ENCODE results near the gene ITGB2. TPM values are rescaled to one million over a fixed set of nuclear protein-coding genes. Genes with fewer than 3 reads are reported as not detected.

Gene ITGB2
- total and polyA plus RNA-seq, 2 donors (not counting 1 experiment from before 2014, with no cell fraction given), result 0.05 TPM; not detected in 1

DNA sequence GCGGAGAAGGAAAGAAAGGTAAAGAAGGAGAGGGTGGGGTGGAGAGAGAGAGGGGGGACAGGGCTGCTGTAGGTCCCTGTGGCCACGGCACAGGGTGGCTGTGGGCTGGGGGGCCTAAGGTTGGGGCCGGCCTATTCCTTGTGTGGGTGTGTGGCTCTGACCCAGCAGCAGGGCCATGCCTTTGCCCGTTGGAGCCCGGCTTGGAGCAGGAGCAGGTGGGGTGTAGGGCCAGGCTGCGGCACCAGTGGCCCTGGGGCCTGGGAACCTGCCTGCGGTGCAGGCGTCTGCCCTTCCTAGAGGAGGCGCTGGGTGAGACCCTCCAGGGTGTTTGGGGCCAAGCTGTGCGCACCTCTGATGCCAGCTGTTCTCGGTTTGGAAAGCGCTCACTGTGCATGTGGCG is 83.2 kb downstream of the ITGB2 start:
- Histone ChIP-seq H2AFZ (ENCODE audit: low read length) (no peak overlapping the region), H3K9me3 (ENCODE audit: control insufficient read depth, insufficient read depth, low read depth, low read length) (no peaks in the 10 kb centered on the region), H3K36me3 (ENCODE audit: control insufficient read depth, insufficient read depth, low read length) (no peaks in the 10 kb centered on the region), H3K27ac (ENCODE audit: insufficient read depth, low read length) (no peak overlapping the region), H3K4me1 (ENCODE audit: control insufficient read depth, extremely low read depth, insufficient read depth, low read length) (no peaks in the 10 kb centered on the region), H3K4me3 (replicated peaks in 1 of 4; ENCODE audit: control extremely low read depth in 1 of 4, insufficient read depth in 1 of 4, low read depth in 3 of 4, low read length in 4 of 4) (no peak overlapping the region), H3K27me3 (ENCODE audit: control insufficient read depth, insufficient read depth, low read length) (no peaks in the 10 kb centered on the region), H3K4me2 (ENCODE audit: extremely low read depth, insufficient read depth, low read length) (no peak overlapping the region), H3K79me2 (ENCODE audit: control insufficient read depth, insufficient read depth, low read length) (no peaks in the 10 kb centered on the region), H3K9ac (ENCODE audit: insufficient read depth, low read length) (no peak overlapping the region), H4K20me1 (ENCODE audit: control insufficient read depth, extremely low read depth, insufficient read depth, low read length) (no peaks in the 10 kb centered on the region)
- no peak for DNase-seq (ENCODE audit: low read depth in 2 of 2)
- TF ChIP-seq CTCF (conservative IDR thresholded peaks at IDR 0.05 in 1 of 2, IDR thresholded peaks at IDR 0.05 in 1 of 2; ENCODE audit: low read depth in 1 of 2, low read length in 2 of 2) (no peak), EZH2 (IDR thresholded peaks at IDR 0.05; ENCODE audit: low read length, missing control alignments) (no peak)

DNA sequence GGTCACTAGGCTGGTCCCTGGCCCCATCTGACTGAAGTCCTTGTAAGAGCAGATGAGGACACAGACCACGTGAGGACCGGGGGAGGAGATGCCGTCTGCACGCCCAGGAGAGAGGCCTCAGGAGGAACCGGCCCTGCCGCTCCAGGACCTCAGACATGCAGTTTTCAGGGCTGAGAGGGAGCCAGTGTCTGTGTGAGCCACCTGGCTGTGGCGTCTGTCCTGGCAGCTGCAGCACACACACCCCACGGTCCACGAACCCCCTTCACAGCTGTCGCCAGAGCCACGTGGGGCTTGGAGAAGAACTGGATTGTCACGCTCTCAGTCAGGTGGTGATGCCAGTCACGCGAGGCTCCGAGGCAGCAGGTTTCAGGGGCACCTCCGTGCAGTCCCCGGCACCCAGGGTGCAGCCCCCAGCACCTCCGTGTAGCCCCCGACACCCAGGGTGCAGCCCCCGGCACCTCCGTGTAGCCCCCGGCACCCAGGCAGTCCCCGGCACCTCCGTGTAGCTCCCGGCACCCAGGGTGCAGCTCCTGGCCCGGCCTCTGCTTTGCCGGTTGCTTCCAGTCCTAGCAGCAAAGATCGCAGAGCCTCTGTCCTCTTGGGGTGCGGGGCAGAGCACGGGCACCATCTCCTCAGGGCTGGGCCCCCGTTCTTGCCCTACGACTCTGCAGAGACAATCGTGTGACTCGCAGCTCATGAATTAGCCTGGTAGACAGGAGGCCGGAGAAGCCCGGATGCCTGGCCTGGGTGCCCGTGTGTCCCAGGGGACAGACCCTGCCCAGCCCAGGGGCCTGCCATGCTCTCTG is 83.8 kb downstream of the ITGB2 start:
- no peak overlapping the region for H2AFZ ChIP-seq (ENCODE audit: low read length)
- H3K4me3 ChIP-seq (replicated peaks in 1 of 4; ENCODE audit: control extremely low read depth in 1 of 4, insufficient read depth in 1 of 4, low read depth in 3 of 4, low read length in 4 of 4), result no peak overlapping the region
- H3K4me1 ChIP-seq (ENCODE audit: control insufficient read depth, extremely low read depth, insufficient read depth, low read length), result no peaks in the 10 kb centered on the region
- H3K4me2 ChIP-seq (ENCODE audit: extremely low read depth, insufficient read depth, low read length), result no peak overlapping the region
- H3K79me2 ChIP-seq (ENCODE audit: control insufficient read depth, insufficient read depth, low read length), result no peaks in the 10 kb centered on the region
- DNase-seq (ENCODE audit: low read depth in 2 of 2), result peak in 1 of 2 donors; percentile 6
- no peak overlapping the region for H3K27ac ChIP-seq (ENCODE audit: insufficient read depth, low read length)
- H3K36me3 ChIP-seq (ENCODE audit: control insufficient read depth, insufficient read depth, low read length), result no peaks in the 10 kb centered on the region
- H3K27me3 ChIP-seq (ENCODE audit: control insufficient read depth, insufficient read depth, low read length), result no peaks in the 10 kb centered on the region
- no peaks in the 10 kb centered on the region for H3K9me3 ChIP-seq (ENCODE audit: control insufficient read depth, insufficient read depth, low read depth, low read length)
- TF ChIP-seq EZH2 (IDR thresholded peaks at IDR 0.05; ENCODE audit: low read length, missing control alignments) (no peak), CTCF (conservative IDR thresholded peaks at IDR 0.05 in 1 of 2, IDR thresholded peaks at IDR 0.05 in 1 of 2; ENCODE audit: low read depth in 1 of 2, low read length in 2 of 2) (no peak)
- H3K9ac ChIP-seq (ENCODE audit: insufficient read depth, low read length), result no peak overlapping the region
- no peaks in the 10 kb centered on the region for H4K20me1 ChIP-seq (ENCODE audit: control insufficient read depth, extremely low read depth, insufficient read depth, low read length)

DNA sequence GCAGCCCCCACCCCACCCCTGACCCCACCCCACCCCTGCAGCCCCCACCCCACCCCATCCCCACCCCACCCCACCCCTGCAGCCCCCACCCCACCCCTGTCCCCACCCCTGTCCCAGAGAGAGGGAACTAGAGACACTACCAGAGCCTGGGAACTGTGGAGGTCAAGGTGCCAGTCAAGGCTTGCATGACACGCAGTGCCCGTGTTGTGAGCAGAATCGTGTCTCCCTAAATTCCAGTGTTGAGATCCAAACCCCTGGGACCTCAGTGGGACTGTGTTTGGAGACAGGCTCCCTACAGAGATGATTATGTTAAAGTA is 84.4 kb downstream of the ITGB2 start:
- H4K20me1 ChIP-seq (ENCODE audit: control insufficient read depth, extremely low read depth, insufficient read depth, low read length), result no peaks in the 10 kb centered on the region
- no peaks in the 10 kb centered on the region for H3K79me2 ChIP-seq (ENCODE audit: control insufficient read depth, insufficient read depth, low read length)
- no peak overlapping the region for H3K27ac ChIP-seq (ENCODE audit: insufficient read depth, low read length)
- no peaks in the 10 kb centered on the region for H3K4me1 ChIP-seq (ENCODE audit: control insufficient read depth, extremely low read depth, insufficient read depth, low read length)
- no peak overlapping the region for H2AFZ ChIP-seq (ENCODE audit: low read length)
- H3K4me3 ChIP-seq (replicated peaks in 1 of 4; ENCODE audit: control extremely low read depth in 1 of 4, insufficient read depth in 1 of 4, low read depth in 3 of 4, low read length in 4 of 4), result no peak overlapping the region
- H3K9me3 ChIP-seq (ENCODE audit: control insufficient read depth, insufficient read depth, low read depth, low read length), result no peaks in the 10 kb centered on the region
- no peak overlapping the region for H3K4me2 ChIP-seq (ENCODE audit: extremely low read depth, insufficient read depth, low read length)
- H3K9ac ChIP-seq (ENCODE audit: insufficient read depth, low read length), result no peak overlapping the region
- no peak for DNase-seq (ENCODE audit: low read depth in 2 of 2)
- TF ChIP-seq EZH2 (IDR thresholded peaks at IDR 0.05; ENCODE audit: low read length, missing control alignments) (no peak), CTCF (conservative IDR thresholded peaks at IDR 0.05 in 1 of 2, IDR thresholded peaks at IDR 0.05 in 1 of 2; ENCODE audit: low read depth in 1 of 2, low read length in 2 of 2) (no peak)
- no peaks in the 10 kb centered on the region for H3K36me3 ChIP-seq (ENCODE audit: control insufficient read depth, insufficient read depth, low read length)
- H3K27me3 ChIP-seq (ENCODE audit: control insufficient read depth, insufficient read depth, low read length), result no peaks in the 10 kb centered on the region

Other genes with a start within 250 kb of the ITGB2 start
- not detected in 2 replicates for gene KRTAP12-1, start 238.7 kb downstream of the ITGB2 start, total RNA-seq
- gene KRTAP12-1, start 238.7 kb downstream of the ITGB2 start, polyA plus RNA-seq, result not detected in 2 replicates
- not detected in 2 replicates for gene KRTAP10-12, start 223.7 kb downstream of the ITGB2 start, total RNA-seq
- not detected in 2 replicates for gene KRTAP10-12, start 223.7 kb downstream of the ITGB2 start, polyA plus RNA-seq
- not detected in 2 replicates for gene TSPEAR, start 209.3 kb downstream of the ITGB2 start, total RNA-seq
- not detected in 2 replicates for gene TSPEAR, start 209.3 kb downstream of the ITGB2 start, polyA plus RNA-seq
- gene UBE2G2, start 119.1 kb downstream of the ITGB2 start, total RNA-seq, result 61.9 and 74.2 TPM in 2 replicates
- 49.7 and 63.6 TPM in 2 replicates for gene UBE2G2, start 119.1 kb downstream of the ITGB2 start, polyA plus RNA-seq
- gene SUMO3, start 102.8 kb downstream of the ITGB2 start, total RNA-seq, result 74.2 and 96.3 TPM in 2 replicates
- 190 and 230 TPM in 2 replicates for gene SUMO3, start 102.8 kb downstream of the ITGB2 start, polyA plus RNA-seq
- 159 and 240 TPM in 2 replicates for gene PTTG1IP, start 47.2 kb downstream of the ITGB2 start, total RNA-seq
- gene PTTG1IP, start 47.2 kb downstream of the ITGB2 start, polyA plus RNA-seq, result 209 and 229 TPM in 2 replicates
- 14.9 and 16.2 TPM in 2 replicates for gene SLX9, start 19.1 kb upstream of the ITGB2 start, total RNA-seq
- gene SLX9, start 19.1 kb upstream of the ITGB2 start, polyA plus RNA-seq, result 9.7 and 12.2 TPM in 2 replicates
- gene ADARB1, start 153.7 kb upstream of the ITGB2 start, total RNA-seq, result 22.9 and 25.3 TPM in 2 replicates
- 10.1 and 20.2 TPM in 2 replicates for gene ADARB1, start 153.7 kb upstream of the ITGB2 start, polyA plus RNA-seq

Measured in fibroblast of lung (primary cell).